H9 (cell line): ENCODE data around the gene DNASE1. TPM values are rescaled to one million over a fixed set of nuclear protein-coding genes. Genes with fewer than 3 reads are reported as not detected.

ENCODE experiments used
- DNase-seq: peaks from one replicate; pipeline ENCODE4 v3.0.0-alpha.2; 2017
- H2AFZ ChIP-seq: one replicate; pipeline ENCODE4 v1.6.1; 2013; ENCODE audit warnings: mild to moderate bottlenecking, low read length, control low read depth, moderate library complexity
- H2AK5ac ChIP-seq: 2 replicates; pipeline ENCODE4 v1.6.1; 2013; ENCODE audit warnings: low read length, control low read depth, mixed read lengths; ENCODE audit not compliant: insufficient read length
- H2BK120ac ChIP-seq: one replicate; pipeline ENCODE4 v1.6.1; 2013; ENCODE audit warnings: low read depth, mild to moderate bottlenecking, low read length, control low read depth, inconsistent platforms; ENCODE audit not compliant: poor library complexity, severe bottlenecking
- H2BK12ac ChIP-seq: 2 replicates; pipeline ENCODE4 v1.6.1; 2013; ENCODE audit warnings: low read length, control low read depth, mixed read lengths, low read depth; ENCODE audit not compliant: insufficient read length
- H2BK15ac ChIP-seq: 2 replicates; pipeline ENCODE4 v1.6.1; 2013; ENCODE audit warnings: low read depth, low read length, control low read depth
- H2BK20ac ChIP-seq: one replicate; pipeline ENCODE4 v1.6.1; 2013; ENCODE audit warnings: low read depth, mild to moderate bottlenecking, low read length, control low read depth, inconsistent platforms; ENCODE audit not compliant: poor library complexity, severe bottlenecking
- H2BK5ac ChIP-seq: 2 replicates; pipeline ENCODE4 v1.6.1; 2013; ENCODE audit warnings: low read length, control low read depth, mixed read lengths; ENCODE audit not compliant: insufficient read length
- H3K14ac ChIP-seq: 2 replicates; pipeline ENCODE4 v1.6.1; 2013; ENCODE audit warnings: low read length, control low read depth; ENCODE audit not compliant: insufficient read depth
- H3K18ac ChIP-seq: 2 replicates; pipeline ENCODE4 v1.6.1; 2013; ENCODE audit warnings: low read depth, mild to moderate bottlenecking, mixed read lengths, low read length, control low read depth; ENCODE audit not compliant: insufficient read length
- H3K23ac ChIP-seq: 2 replicates; pipeline ENCODE4 v1.6.1; 2013; ENCODE audit warnings: low read length, control low read depth, mixed read lengths, low read depth; ENCODE audit not compliant: insufficient read length
- H3K23me2 ChIP-seq: 2 replicates; pipeline ENCODE4 v1.6.1; 2013; ENCODE audit warnings: low read depth, mild to moderate bottlenecking, mixed read lengths, low read length, control low read depth; ENCODE audit not compliant: insufficient read length, poor library complexity, severe bottlenecking
- H3K27ac ChIP-seq: 2 replicates; pipeline ENCODE4 v1.5.1; 2013; ENCODE audit warnings: low read length, control low read depth, mixed read lengths, low read depth; ENCODE audit not compliant: insufficient read length
- H3K27me3 ChIP-seq: 2 replicates; pipeline ENCODE4 v1.6.1; 2013; ENCODE audit warnings: low read length, control low read depth, inconsistent platforms; ENCODE audit not compliant: insufficient read depth
- H3K4ac ChIP-seq: 2 replicates; pipeline ENCODE4 v1.6.1; 2013; ENCODE audit warnings: low read depth, mild to moderate bottlenecking, control low read depth, inconsistent platforms, low read length, moderate library complexity
- H3K4me1 ChIP-seq: 2 replicates; pipeline ENCODE4 v1.6.1; 2013; ENCODE audit warnings: low read length, control low read depth, inconsistent platforms; ENCODE audit not compliant: insufficient read depth
- H3K4me2 ChIP-seq: 2 replicates; pipeline ENCODE4 v1.6.1; 2013; ENCODE audit warnings: low read length, control low read depth, mixed read lengths; ENCODE audit not compliant: insufficient read length, insufficient read depth
- H3K56ac ChIP-seq: 2 replicates; pipeline ENCODE4 v1.6.1; 2013; ENCODE audit warnings: low read depth, mild to moderate bottlenecking, mixed read lengths, low read length, control low read depth; ENCODE audit not compliant: insufficient read length
- H3K79me1 ChIP-seq: 2 replicates; pipeline ENCODE4 v1.6.1; 2013; ENCODE audit warnings: low read depth, mild to moderate bottlenecking, moderate library complexity, low read length, control low read depth, inconsistent platforms; ENCODE audit not compliant: insufficient read depth, poor library complexity, severe bottlenecking
- H3K79me2 ChIP-seq: 2 replicates; pipeline ENCODE4 v1.6.1; 2013; ENCODE audit warnings: low read length, control low read depth, inconsistent platforms; ENCODE audit not compliant: insufficient read depth
- H3K9ac ChIP-seq: 2 replicates; pipeline ENCODE4 v1.6.1; 2013; ENCODE audit warnings: low read length, control low read depth, mixed read lengths; ENCODE audit not compliant: insufficient read length; ENCODE audit errors: extremely low read depth
- H3K9me3 ChIP-seq: one replicate; pipeline ENCODE4 v1.6.1; 2013; ENCODE audit warnings: low read depth, low read length, inconsistent platforms; ENCODE audit not compliant: control insufficient read depth
- H3T11ph ChIP-seq: one replicate; pipeline ENCODE4 v1.6.1; 2013; ENCODE audit warnings: mild to moderate bottlenecking, low read length, control low read depth, inconsistent platforms
- H4K20me1 ChIP-seq: one replicate; pipeline ENCODE4 v1.6.1; 2013; ENCODE audit not compliant: control insufficient read depth, insufficient read length, insufficient read depth
- H4K5ac ChIP-seq: 2 replicates; pipeline ENCODE4 v1.6.1; 2013; ENCODE audit warnings: low read depth, mild to moderate bottlenecking, mixed read lengths, low read length, control low read depth; ENCODE audit not compliant: insufficient read length
- H4K8ac ChIP-seq: replicated peaks from 2 replicates; pipeline ENCODE4 v1.6.1; 2013; ENCODE audit warnings: low read length, control low read depth, mixed read lengths, low read depth; ENCODE audit not compliant: insufficient read length
- H4K91ac ChIP-seq: 2 replicates; pipeline ENCODE4 v1.6.1; 2013; ENCODE audit warnings: low read depth, mild to moderate bottlenecking, moderate library complexity, mixed read lengths, low read length, control low read depth; ENCODE audit not compliant: insufficient read length
- H3K27ac Mint-ChIP-seq, 3 experiments: 2 replicates in 2 of 3; 3 replicates in 1 of 3; pipeline ENCODE4 v1.8.0; 2020 to 2021; ENCODE audit warnings: mixed read lengths in 3 of 3, mild to moderate bottlenecking in 1 of 3, moderate library complexity in 1 of 3
- H3K27me3 Mint-ChIP-seq: 2 replicates; pipeline ENCODE4 v1.8.0; 2021; ENCODE audit warnings: low read depth, mild to moderate bottlenecking, moderate library complexity, mixed read lengths
- H3K36me3 Mint-ChIP-seq, 3 experiments: 2 replicates in 2 of 3; 3 replicates in 1 of 3; pipeline ENCODE4 v1.8.0; 2020 to 2021; ENCODE audit warnings: low read depth in 3 of 3, mixed read lengths in 3 of 3; ENCODE audit not compliant: insufficient read depth in 1 of 3
- H3K4me1 Mint-ChIP-seq, 2 experiments: 2 replicates each; pipeline ENCODE4 v1.8.0; 2020; ENCODE audit warnings: mixed read lengths in 2 of 2
- H3K4me3 Mint-ChIP-seq, 2 experiments: 2 replicates in 1 of 2; 3 replicates in 1 of 2; pipeline ENCODE4 v1.8.0; 2020 to 2021; ENCODE audit warnings: mild to moderate bottlenecking in 2 of 2, mixed read lengths in 2 of 2, moderate library complexity in 1 of 2
- H3K9me3 Mint-ChIP-seq, 2 experiments: 2 replicates in 1 of 2; 3 replicates in 1 of 2; pipeline ENCODE4 v1.8.0; 2020; ENCODE audit warnings: mild to moderate bottlenecking in 2 of 2, mixed read lengths in 2 of 2, moderate library complexity in 1 of 2
- CTCF ChIP-seq: fragments of 200-600 bp; sonication (generic); conservative IDR thresholded peaks from 3 replicates; pipeline ENCODE4 v1.8.0; 2021; ENCODE audit warnings: antibody characterized with exemption, mild to moderate bottlenecking
- WGBS: extraction: QIAGEN DNeasy Blood & Tissue Kit; methylation state at CpG from one replicate; pipeline ENCODE4 v1.1.7; 2013; ENCODE audit warnings: missing lambda C conversion rate, low lambda C conversion rate, mixed read lengths; ENCODE audit not compliant: insufficient read length; ENCODE audit errors: extremely low coverage; 5-methylcytosine and 5-hydroxymethylcytosine counted together
- total RNA-seq: library from RNA; stranded (reverse); gene quantifications from 2 replicates; pipeline ENCODE4 v1.2.1, GENCODE V29; 2021

The DNASE1 gene
- total RNA-seq, 1 experiment from 2014 or later = 10.1 TPM

GRCh38 chr16:3656491-3657468 is 2.3 kb downstream of the DNASE1 start:
- Histone ChIP-seq H2BK20ac (no peak overlapping the region), H3K27ac (no peak overlapping the region), H3K27me3 (no peaks in the 10 kb centered on the region), H2BK12ac (no peak overlapping the region), H2BK120ac (no peak overlapping the region), H4K5ac (no peak overlapping the region), H2AK5ac (no peak overlapping the region), H4K91ac (no peak overlapping the region), H2AFZ (no peak overlapping the region), H3T11ph (no peak overlapping the region), H3K18ac (no peak overlapping the region), H3K79me2 (no peaks in the 10 kb centered on the region), H3K4ac (no peak overlapping the region), H3K14ac (no peak overlapping the region), H2BK15ac (no peak overlapping the region), H3K4me2 (no peak overlapping the region), H3K23me2 (no peaks in the 10 kb centered on the region), H3K56ac (no peak overlapping the region), H4K8ac (no peak overlapping the region), H3K9ac (no peak overlapping the region), H3K79me1 (no peaks in the 10 kb centered on the region), H4K20me1 (peaks cover 2% of the 10 kb centered on the region), H2BK5ac (no peak overlapping the region), H3K9me3 (no peaks in the 10 kb centered on the region), H3K4me1 (peaks cover 2% of the 10 kb centered on the region; the same call in 1 of the 2 replicates), H3K23ac (no peak overlapping the region)
- TF ChIP-seq CTCF = no peak
- Mint-ChIP-seq H3K27me3 (no peaks in the 10 kb centered on the region), H3K36me3 (peaks cover 46 to 84% (median 68%) of the 10 kb centered on the region in 3 experiments), H3K27ac (no peak overlapping the region), H3K4me1 (peaks cover 18 to 26% of the 10 kb centered on the region in 2 experiments), H3K4me3 (no peak overlapping the region), H3K9me3 (no peaks in the 10 kb centered on the region)
- no CpG with 5 or more reads among the region's 42 CpGs for WGBS
- peak; percentile 26 for DNase-seq
